Measurements from ENCODE around the gene TMCO1. TPM values are rescaled to one million over a fixed set of nuclear protein-coding genes. Genes with fewer than 3 reads are reported as not detected.
"Not testable (repeated sequence)": the region's sequence is repeated elsewhere in the genome, so short reads cannot be mapped to it uniquely, and the experiment has no call there.

Gene TMCO1
- total RNA-seq, 1 donor from 2014 or later = 43.0 TPM

- no peak for DNase-seq
- CTCF ChIA-PET = no interaction called here
- intact Hi-C loops (cut with micrococcal nuclease) = no loop called here
- Mint-ChIP-seq H3K27ac (no peak overlapping the region), H3K27me3 (peaks cover 12% of the 10 kb centered on the region), H3K4me1 (peaks cover 4% of the 10 kb centered on the region), H3K36me3 (ENCODE audit: low read depth) (peaks cover under 1% of the 10 kb centered on the region), H3K9me3 (no peaks in the 10 kb centered on the region), H3K4me3 (no peak overlapping the region)
- ATAC-seq (ENCODE audit: low read depth) = no peak
- POLR2A ChIA-PET = interaction anchor here (0.6 kb wide), 1 partner anchor 37 kb away, joined by 3 read pairs; no protein-coding TSS in a partner anchor
- no peak for TF ChIP-seq CTCF (IDR thresholded peaks at IDR 0.05)
Observed at GRCh38 chr1:165703648-165704047, 65.0 kb downstream of the TMCO1 start.

GRCh38 chr1:165701922-165702321 is 66.7 kb downstream of the TMCO1 start:
- H3K36me3 Mint-ChIP-seq (ENCODE audit: low read depth); ATAC-seq (ENCODE audit: low read depth); H3K27ac Mint-ChIP-seq; H3K4me3 Mint-ChIP-seq; DNase-seq; H3K27me3 Mint-ChIP-seq; CTCF ChIA-PET; intact Hi-C loops (cut with micrococcal nuclease); H3K9me3 Mint-ChIP-seq: not testable (repeated sequence)
- POLR2A ChIA-PET = interaction anchor here (0.6 kb wide), 1 partner anchor 40 kb away, joined by 4 read pairs; no protein-coding TSS in a partner anchor
- peaks cover 16% of the 10 kb centered on the region for H3K4me1 Mint-ChIP-seq

GRCh38 chr1:165699577-165699976 is 69.1 kb downstream of the TMCO1 start:
- ChIA-PET POLR2A (interaction anchor here (1.3 kb wide), 1 partner anchor 15 kb away, joined by 3 read pairs; no protein-coding TSS in a partner anchor), CTCF (interaction anchor here (0.6 kb wide), 1 partner anchor 36 kb away, joined by 3 read pairs; no protein-coding TSS in a partner anchor)
- ATAC-seq (ENCODE audit: low read depth) (no peak), DNase-seq (no peak)
- peaks cover 4% of the 10 kb centered on the region for H3K27me3 Mint-ChIP-seq
- H3K4me3 Mint-ChIP-seq = no peak overlapping the region
- peaks cover 13% of the 10 kb centered on the region for H3K36me3 Mint-ChIP-seq (ENCODE audit: low read depth)
- no peak for TF ChIP-seq CTCF (IDR thresholded peaks at IDR 0.05)
- H3K4me1 Mint-ChIP-seq = peaks cover 27% of the 10 kb centered on the region
- H3K27ac Mint-ChIP-seq = no peak overlapping the region
- intact Hi-C loops (cut with micrococcal nuclease) = loop anchor here (2.0 to 5.0 kb wide), 4 partner anchors 102 to 1139 kb away; partner anchors contain the start of gene POGK
- no peaks in the 10 kb centered on the region for H3K9me3 Mint-ChIP-seq

GRCh38 chr1:165698761-165699052 is 70.0 kb downstream of the TMCO1 start:
- ATAC-seq (ENCODE audit: low read depth) (no peak), DNase-seq (no peak)
- Mint-ChIP-seq H3K4me1 (peaks cover 27% of the 10 kb centered on the region), H3K27me3 (peaks cover 4% of the 10 kb centered on the region), H3K36me3 (ENCODE audit: low read depth) (peaks cover 20% of the 10 kb centered on the region), H3K27ac (peak overlapping the region; percentile 91), H3K4me3 (peak overlapping the region; percentile 91), H3K9me3 (no peaks in the 10 kb centered on the region)
- intact Hi-C loops (cut with micrococcal nuclease) = loop anchor here (1.0 to 5.0 kb wide), 7 partner anchors 68 to 1140 kb away; partner anchors contain the start of genes POGK and TMCO1
- POLR2A ChIA-PET = interaction anchor here (1.2 to 2.3 kb wide), 6 partner anchors 12 to 306 kb away, joined by 3 to 22 read pairs (median 4); partner anchors contain the start of gene TMCO1
- CTCF ChIA-PET = no interaction called here
- no peak for TF ChIP-seq CTCF (IDR thresholded peaks at IDR 0.05)

- peak; percentile 93 for ATAC-seq (ENCODE audit: low read depth)
- peaks cover 27% of the 10 kb centered on the region for H3K4me1 Mint-ChIP-seq
- H3K27me3 Mint-ChIP-seq = peaks cover 4% of the 10 kb centered on the region
Observed at GRCh38 chr1:165697881-165698760, 70.5 kb downstream of the TMCO1 start, which contains the start of gene ALDH9A1. TSS of gene ALDH9A1 (minus strand) at chr1:165698562. CDS start at chr1:165698558, 4 bp downstream.

More at GRCh38 chr1:165697881-165698760, 70.5 kb downstream of the TMCO1 start, which contains the start of gene ALDH9A1:
- no peaks in the 10 kb centered on the region for H3K9me3 Mint-ChIP-seq
- peak; percentile 86 for DNase-seq
- H3K4me3 Mint-ChIP-seq = peak within 1 kb of the TSS; percentile 91
- TF ChIP-seq CTCF (IDR thresholded peaks at IDR 0.05) = no peak
- H3K27ac Mint-ChIP-seq = peak within 1 kb of the TSS; percentile 91
- intact Hi-C loops (cut with micrococcal nuclease) = loop anchor here (1.0 to 5.0 kb wide), 7 partner anchors 68 to 1141 kb away; partner anchors contain the start of genes POGK and TMCO1
- POLR2A ChIA-PET = interaction anchor here (0.6 to 2.3 kb wide), 7 partner anchors 11 to 749 kb away, joined by 3 to 22 read pairs (median 3); partner anchors contain the start of gene TMCO1
- CTCF ChIA-PET = interaction anchor here (1.0 kb wide), 1 partner anchor 132 kb away, joined by 3 read pairs; no protein-coding TSS in a partner anchor
- peaks cover 23% of the 10 kb centered on the region for H3K36me3 Mint-ChIP-seq (ENCODE audit: low read depth)

Measured in activated B cell treated with CpG ODN at 0.5 μM for 24 hours (primary cell).